Measurements from ENCODE around the gene SMYD3.

Gene SMYD3

GRCh38 chr1:245877976-245878375 lies 629.1 kb downstream of the SMYD3 start:
- no peak for DNase-seq

GRCh38 chr1:245876586-245876985 lies 630.5 kb downstream of the SMYD3 start:
- DNase-seq = no peak

- no peak for DNase-seq
Observed at GRCh38 chr1:245875581-245876261, 631.4 kb downstream of the SMYD3 start.

- peak; percentile 97 for DNase-seq
Observed at GRCh38 chr1:245874942-245875580, 632.0 kb downstream of the SMYD3 start.

- no peak for DNase-seq
Observed at GRCh38 chr1:245873883-245874671, 633.0 kb downstream of the SMYD3 start.

- no peak for DNase-seq
Observed at GRCh38 chr1:245873068-245873467, 634.0 kb downstream of the SMYD3 start.

- no peak for DNase-seq
Observed at GRCh38 chr1:245872475-245872874, 634.6 kb downstream of the SMYD3 start.

GRCh38 chr1:245871915-245872314 lies 635.2 kb downstream of the SMYD3 start:
- DNase-seq = no peak

- DNase-seq = no peak
Observed at GRCh38 chr1:245871191-245871590, 635.9 kb downstream of the SMYD3 start.

- no peak for DNase-seq
Observed at GRCh38 chr1:245870698-245871097, 636.4 kb downstream of the SMYD3 start.

GRCh38 chr1:245869847-245870246 lies 637.2 kb downstream of the SMYD3 start:
- DNase-seq = peak; percentile 74

GRCh38 chr1:245867738-245868137 lies 639.3 kb downstream of the SMYD3 start:
- no peak for DNase-seq

GRCh38 chr1:245864872-245865271 lies 642.2 kb downstream of the SMYD3 start:
- no peak for DNase-seq

GRCh38 chr1:245863566-245864184 lies 643.4 kb downstream of the SMYD3 start:
- no peak for DNase-seq

- DNase-seq = no peak
Observed at GRCh38 chr1:245862812-245863540, 644.1 kb downstream of the SMYD3 start.

GRCh38 chr1:245860657-245861544 lies 646.2 kb downstream of the SMYD3 start:
- no peak for DNase-seq

GRCh38 chr1:245859493-245860114 lies 647.5 kb downstream of the SMYD3 start:
- no peak for DNase-seq

GRCh38 chr1:245858722-245859492 lies 648.2 kb downstream of the SMYD3 start:
- peak; percentile 33 for DNase-seq

GRCh38 chr1:245858022-245858721 lies 648.9 kb downstream of the SMYD3 start:
- DNase-seq = peak; percentile 65
